ENCODE results near the gene CHERP. TPM values are rescaled to one million over a fixed set of nuclear protein-coding genes. Genes with fewer than 3 reads are reported as not detected.

The CHERP gene
- total and polyA plus RNA-seq, 2 of the 13 experiments (the other 11 are each of a cell fraction or from before 2014, with no cell fraction given) = 4.3 to 5.4 TPM

DNA sequence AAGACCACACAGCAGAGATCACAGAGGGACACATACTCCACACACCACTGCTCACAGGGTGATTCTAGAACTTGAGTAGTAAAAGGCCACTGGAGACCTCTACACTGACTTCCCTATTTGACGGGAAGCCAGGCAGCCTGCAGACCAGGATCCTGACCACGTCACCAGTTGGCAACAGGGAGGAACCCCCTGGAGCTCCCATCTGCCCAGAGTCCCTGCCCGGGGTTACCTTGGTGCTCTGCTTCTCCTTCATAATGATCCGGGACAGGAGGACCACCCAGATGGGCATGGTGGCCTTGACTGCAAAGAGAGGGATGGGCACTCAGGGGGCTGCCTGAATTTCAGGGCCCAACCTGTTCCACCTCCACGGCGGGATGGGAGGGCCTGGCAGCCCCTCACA is 29.0 kb upstream of the CHERP start (continued):
- TF ChIP-seq, protein P1, sequence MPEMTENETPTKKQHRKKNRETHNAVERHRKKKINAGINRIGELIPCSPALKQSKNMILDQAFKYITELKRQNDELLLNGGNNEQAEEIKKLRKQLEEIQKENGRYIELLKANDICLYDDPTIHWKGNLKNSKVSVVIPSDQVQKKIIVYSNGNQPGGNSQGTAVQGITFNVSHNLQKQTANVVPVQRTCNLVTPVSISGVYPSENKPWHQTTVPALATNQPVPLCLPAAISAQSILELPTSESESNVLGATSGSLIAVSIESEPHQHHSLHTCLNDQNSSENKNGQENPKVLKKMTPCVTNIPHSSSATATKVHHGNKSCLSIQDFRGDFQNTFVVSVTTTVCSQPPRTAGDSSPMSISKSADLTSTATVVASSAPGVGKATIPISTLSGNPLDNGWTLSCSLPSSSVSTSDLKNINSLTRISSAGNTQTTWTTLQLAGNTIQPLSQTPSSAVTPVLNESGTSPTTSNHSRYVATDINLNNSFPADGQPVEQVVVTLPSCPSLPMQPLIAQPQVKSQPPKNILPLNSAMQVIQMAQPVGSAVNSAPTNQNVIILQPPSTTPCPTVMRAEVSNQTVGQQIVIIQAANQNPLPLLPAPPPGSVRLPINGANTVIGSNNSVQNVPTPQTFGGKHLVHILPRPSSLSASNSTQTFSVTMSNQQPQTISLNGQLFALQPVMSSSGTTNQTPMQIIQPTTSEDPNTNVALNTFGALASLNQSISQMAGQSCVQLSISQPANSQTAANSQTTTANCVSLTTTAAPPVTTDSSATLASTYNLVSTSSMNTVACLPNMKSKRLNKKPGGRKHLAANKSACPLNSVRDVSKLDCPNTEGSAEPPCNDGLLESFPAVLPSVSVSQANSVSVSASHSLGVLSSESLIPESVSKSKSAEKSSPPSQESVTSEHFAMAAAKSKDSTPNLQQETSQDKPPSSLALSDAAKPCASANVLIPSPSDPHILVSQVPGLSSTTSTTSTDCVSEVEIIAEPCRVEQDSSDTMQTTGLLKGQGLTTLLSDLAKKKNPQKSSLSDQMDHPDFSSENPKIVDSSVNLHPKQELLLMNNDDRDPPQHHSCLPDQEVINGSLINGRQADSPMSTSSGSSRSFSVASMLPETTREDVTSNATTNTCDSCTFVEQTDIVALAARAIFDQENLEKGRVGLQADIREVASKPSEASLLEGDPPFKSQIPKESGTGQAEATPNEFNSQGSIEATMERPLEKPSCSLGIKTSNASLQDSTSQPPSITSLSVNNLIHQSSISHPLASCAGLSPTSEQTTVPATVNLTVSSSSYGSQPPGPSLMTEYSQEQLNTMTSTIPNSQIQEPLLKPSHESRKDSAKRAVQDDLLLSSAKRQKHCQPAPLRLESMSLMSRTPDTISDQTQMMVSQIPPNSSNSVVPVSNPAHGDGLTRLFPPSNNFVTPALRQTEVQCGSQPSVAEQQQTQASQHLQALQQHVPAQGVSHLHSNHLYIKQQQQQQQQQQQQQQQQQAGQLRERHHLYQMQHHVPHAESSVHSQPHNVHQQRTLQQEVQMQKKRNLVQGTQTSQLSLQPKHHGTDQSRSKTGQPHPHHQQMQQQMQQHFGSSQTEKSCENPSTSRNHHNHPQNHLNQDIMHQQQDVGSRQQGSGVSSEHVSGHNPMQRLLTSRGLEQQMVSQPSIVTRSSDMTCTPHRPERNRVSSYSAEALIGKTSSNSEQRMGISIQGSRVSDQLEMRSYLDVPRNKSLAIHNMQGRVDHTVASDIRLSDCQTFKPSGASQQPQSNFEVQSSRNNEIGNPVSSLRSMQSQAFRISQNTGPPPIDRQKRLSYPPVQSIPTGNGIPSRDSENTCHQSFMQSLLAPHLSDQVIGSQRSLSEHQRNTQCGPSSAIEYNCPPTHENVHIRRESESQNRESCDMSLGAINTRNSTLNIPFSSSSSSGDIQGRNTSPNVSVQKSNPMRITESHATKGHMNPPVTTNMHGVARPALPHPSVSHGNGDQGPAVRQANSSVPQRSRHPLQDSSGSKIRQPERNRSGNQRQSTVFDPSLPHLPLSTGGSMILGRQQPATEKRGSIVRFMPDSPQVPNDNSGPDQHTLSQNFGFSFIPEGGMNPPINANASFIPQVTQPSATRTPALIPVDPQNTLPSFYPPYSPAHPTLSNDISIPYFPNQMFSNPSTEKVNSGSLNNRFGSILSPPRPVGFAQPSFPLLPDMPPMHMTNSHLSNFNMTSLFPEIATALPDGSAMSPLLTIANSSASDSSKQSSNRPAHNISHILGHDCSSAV (CRISPR knock-in tag; IDR thresholded peaks at IDR 0.05; ENCODE audit: borderline replicate concordance) = no peak
- TF ChIP-seq ZNF788 (CRISPR knock-in tag; IDR thresholded peaks at IDR 0.05; ENCODE audit: borderline replicate concordance) (no peak), ZKSCAN8 (CRISPR knock-in tag; IDR thresholded peaks at IDR 0.05; ENCODE audit: borderline replicate concordance) (no peak), ZFP82 (CRISPR knock-in tag; IDR thresholded peaks at IDR 0.05; ENCODE audit: borderline replicate concordance) (no peak), CHD4 (IDR thresholded peaks at IDR 0.05; ENCODE audit: borderline replicate concordance, low read length) (no peak), SNAI1 (CRISPR knock-in tag; IDR thresholded peaks at IDR 0.05; ENCODE audit: borderline replicate concordance) (no peak), ZNF563 (CRISPR knock-in tag; IDR thresholded peaks at IDR 0.05) (no peak), ZNF274 (CRISPR knock-in tag; IDR thresholded peaks at IDR 0.05) (0 out of 2 replicates have a peak, but pooled peaks have one; percentile 9), PAF1 (CRISPR knock-in tag; IDR thresholded peaks at IDR 0.05) (no peak), ZNF383 (CRISPR knock-in tag; IDR thresholded peaks at IDR 0.05; ENCODE audit: borderline replicate concordance) (0 out of 2 replicates have a peak, but pooled peaks have one; percentile 35)
- TF ChIP-seq, protein P2, sequence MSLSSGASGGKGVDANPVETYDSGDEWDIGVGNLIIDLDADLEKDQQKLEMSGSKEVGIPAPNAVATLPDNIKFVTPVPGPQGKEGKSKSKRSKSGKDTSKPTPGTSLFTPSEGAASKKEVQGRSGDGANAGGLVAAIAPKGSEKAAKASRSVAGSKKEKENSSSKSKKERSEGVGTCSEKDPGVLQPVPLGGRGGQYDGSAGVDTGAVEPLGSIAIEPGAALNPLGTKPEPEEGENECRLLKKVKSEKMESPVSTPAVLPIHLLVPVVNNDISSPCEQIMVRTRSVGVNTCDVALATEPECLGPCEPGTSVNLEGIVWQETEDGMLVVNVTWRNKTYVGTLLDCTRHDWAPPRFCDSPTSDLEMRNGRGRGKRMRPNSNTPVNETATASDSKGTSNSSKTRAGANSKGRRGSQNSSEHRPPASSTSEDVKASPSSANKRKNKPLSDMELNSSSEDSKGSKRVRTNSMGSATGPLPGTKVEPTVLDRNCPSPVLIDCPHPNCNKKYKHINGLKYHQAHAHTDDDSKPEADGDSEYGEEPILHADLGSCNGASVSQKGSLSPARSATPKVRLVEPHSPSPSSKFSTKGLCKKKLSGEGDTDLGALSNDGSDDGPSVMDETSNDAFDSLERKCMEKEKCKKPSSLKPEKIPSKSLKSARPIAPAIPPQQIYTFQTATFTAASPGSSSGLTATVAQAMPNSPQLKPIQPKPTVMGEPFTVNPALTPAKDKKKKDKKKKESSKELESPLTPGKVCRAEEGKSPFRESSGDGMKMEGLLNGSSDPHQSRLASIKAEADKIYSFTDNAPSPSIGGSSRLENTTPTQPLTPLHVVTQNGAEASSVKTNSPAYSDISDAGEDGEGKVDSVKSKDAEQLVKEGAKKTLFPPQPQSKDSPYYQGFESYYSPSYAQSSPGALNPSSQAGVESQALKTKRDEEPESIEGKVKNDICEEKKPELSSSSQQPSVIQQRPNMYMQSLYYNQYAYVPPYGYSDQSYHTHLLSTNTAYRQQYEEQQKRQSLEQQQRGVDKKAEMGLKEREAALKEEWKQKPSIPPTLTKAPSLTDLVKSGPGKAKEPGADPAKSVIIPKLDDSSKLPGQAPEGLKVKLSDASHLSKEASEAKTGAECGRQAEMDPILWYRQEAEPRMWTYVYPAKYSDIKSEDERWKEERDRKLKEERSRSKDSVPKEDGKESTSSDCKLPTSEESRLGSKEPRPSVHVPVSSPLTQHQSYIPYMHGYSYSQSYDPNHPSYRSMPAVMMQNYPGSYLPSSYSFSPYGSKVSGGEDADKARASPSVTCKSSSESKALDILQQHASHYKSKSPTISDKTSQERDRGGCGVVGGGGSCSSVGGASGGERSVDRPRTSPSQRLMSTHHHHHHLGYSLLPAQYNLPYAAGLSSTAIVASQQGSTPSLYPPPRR (CRISPR knock-in tag; IDR thresholded peaks at IDR 0.05; ENCODE audit: borderline replicate concordance) = 0 out of 2 replicates have a peak, but pooled peaks have one; percentile 28
- TF ChIP-seq, protein P3, sequence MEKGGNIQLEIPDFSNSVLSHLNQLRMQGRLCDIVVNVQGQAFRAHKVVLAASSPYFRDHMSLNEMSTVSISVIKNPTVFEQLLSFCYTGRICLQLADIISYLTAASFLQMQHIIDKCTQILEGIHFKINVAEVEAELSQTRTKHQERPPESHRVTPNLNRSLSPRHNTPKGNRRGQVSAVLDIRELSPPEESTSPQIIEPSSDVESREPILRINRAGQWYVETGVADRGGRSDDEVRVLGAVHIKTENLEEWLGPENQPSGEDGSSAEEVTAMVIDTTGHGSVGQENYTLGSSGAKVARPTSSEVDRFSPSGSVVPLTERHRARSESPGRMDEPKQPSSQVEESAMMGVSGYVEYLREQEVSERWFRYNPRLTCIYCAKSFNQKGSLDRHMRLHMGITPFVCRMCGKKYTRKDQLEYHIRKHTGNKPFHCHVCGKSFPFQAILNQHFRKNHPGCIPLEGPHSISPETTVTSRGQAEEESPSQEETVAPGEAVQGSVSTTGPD (CRISPR knock-in tag; IDR thresholded peaks at IDR 0.05) = no peak
- TF ChIP-seq, protein P4, sequence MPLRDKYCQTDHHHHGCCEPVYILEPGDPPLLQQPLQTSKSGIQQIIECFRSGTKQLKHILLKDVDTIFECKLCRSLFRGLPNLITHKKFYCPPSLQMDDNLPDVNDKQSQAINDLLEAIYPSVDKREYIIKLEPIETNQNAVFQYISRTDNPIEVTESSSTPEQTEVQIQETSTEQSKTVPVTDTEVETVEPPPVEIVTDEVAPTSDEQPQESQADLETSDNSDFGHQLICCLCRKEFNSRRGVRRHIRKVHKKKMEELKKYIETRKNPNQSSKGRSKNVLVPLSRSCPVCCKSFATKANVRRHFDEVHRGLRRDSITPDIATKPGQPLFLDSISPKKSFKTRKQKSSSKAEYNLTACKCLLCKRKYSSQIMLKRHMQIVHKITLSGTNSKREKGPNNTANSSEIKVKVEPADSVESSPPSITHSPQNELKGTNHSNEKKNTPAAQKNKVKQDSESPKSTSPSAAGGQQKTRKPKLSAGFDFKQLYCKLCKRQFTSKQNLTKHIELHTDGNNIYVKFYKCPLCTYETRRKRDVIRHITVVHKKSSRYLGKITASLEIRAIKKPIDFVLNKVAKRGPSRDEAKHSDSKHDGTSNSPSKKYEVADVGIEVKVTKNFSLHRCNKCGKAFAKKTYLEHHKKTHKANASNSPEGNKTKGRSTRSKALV (CRISPR knock-in tag; IDR thresholded peaks at IDR 0.05) = no peak

Measured in HepG2 (cell line).